ENCODE results near the gene GAN.
A peak's percentile ranks its signal among the peaks of the same experiment; 100 is the strongest.
"Not testable (repeated sequence)": the region's sequence is repeated elsewhere in the genome, so short reads cannot be mapped to it uniquely, and the experiment has no call there.

The GAN gene

DNA sequence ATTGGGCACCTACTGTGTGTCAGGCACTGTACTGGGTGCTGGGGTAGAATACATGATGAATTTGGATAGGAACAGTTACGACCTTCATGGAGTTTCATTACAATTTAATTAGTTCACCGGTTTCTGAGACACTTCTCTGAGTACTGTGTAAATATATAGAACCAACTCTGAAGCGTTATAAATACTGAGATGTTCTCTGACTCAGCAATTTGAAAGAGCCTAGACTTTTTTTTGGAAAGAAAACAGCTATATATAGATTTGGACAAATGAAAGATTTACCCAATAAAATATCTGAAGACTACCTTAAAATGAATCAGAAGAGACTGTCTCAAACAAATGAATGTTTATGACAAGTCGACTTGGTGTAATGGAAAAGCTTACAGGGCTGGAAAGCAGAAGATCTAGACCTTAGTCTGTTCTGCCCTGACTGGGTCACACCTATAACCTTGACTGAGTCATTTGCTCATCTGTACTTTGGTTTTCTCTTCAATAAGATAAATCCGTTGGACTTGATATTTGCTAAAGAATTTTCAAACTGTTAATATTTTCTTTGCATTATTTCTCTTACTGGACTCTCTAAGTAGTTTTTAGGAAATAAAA, 4.6 kb upstream of the GAN start:
- no peak for DNase-seq (ENCODE audit: low spot score)

DNA sequence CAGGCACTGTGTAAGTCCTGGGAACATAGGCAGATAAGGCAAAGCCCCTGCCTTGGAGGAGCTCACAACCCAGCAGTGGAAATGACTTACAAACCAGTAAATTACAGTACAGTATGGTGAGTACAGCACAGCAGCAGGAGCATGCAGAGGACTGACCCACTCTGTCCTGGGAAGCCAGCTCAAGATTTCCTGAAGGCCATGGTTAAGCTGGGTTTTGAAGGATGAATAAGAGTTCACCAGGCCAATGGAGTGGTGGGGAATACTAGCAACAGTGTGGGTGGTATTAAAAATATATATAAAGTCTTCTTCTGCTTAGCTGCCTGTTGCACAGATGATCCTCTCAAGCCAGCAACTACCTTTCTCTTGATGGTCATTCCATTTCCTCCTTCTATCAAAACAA, 3.0 kb upstream of the GAN start:
- no peak for DNase-seq (ENCODE audit: low spot score)

DNA sequence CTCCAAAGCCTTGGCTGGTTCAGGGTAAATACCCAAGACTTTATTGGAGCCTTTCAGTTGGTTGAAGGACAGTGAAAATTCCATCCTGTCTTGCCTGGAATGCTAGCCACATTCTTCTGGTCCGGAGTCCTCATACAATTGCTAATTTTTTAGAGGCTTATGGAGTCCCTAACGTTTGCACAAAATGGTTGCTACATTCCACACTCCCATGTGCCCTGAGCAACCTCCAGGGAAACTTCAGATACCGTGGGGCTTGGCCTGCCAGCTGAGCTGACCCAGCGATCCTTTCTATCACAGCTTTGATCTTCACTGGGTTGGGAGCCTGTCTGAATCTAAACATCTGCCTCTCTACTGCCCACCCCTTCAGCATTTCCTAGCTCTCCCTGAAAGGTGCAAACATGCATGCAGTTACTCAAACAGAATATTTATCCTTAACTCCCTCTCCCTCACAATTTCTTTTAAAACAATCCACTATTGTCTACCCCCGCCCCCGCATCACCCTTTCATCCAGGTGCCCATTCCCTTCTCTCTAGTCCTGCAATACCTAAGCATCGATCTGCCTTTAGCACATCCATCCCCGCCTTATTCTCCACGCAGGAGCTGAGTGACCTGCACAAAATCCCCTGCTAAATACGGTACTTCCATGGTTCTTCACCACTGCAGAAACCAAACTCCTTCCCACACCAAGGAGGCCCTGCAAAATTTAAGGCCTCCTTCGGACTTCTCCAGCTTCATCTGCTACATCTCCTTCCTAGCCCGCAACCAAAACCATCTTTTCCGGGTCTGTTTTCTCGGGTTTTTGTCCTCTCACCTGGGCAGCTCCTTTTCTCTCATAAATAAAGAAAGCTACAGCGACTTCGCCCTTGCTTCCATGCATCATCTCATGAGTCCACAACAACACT, 810 bp upstream of the GAN start:
- no peak for DNase-seq (ENCODE audit: low spot score)

DNA sequence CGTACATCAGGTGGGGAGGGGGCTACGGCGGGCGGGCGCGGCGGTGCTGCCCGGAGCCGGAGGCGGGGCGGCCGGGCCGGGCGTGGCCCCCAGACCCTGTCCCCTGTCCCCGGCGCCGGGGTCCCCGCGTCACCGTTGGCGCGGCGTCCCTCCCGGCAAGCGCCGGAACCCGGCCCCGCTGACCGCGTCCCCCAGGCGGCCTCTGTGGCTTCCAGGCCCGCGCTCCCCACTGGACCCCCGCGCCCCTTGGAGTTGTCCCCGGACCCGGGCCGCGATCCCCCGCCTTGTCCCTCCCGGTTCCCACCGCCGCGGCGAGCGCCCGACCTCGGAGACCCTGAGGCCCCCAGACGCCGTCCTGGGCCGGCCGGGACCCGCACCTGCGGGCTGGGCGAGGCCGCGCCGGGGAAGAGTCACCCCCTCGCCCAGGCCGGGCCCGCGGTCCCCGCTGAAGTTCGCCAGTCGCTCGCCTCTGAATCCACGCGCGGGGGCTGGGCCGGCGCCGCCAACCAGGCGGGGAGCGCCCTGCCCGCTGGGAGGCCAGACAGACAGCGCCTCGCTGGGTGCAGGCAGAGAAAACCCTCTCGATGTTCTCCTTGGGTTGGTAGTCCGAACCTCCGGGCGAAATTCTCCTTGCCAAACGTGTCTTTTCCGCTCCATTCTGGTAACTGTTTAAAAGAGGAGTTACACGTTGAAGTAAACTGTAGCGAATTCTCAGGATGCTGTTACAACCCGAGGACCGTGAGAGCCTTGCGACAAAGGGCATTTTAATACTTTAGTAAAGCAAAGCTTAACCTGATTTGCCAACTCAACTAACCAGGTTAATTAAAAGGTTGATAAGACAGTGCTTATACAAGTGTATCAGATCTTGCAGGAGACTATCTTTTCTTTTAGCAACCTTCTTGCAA, 761 bp downstream of the GAN start:
- peak; percentile 21 for DNase-seq (ENCODE audit: low spot score)

DNA sequence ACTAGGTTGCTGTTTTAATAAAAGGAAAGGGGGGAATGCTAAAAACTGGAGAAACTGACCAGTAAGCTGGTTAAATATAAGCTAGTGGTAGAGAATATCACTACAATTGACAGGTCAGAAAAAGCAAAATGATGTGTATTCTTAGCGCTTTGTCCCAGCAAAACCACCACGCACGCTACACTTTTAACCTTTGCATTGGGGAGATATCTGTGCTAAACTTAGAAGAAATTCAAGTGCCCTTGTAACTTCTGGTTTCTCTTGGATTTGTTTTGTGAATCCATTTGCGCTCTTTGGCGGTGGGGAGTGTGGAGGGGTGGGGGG, 1.4 kb downstream of the GAN start:
- DNase-seq (ENCODE audit: low spot score), result no peak

DNA sequence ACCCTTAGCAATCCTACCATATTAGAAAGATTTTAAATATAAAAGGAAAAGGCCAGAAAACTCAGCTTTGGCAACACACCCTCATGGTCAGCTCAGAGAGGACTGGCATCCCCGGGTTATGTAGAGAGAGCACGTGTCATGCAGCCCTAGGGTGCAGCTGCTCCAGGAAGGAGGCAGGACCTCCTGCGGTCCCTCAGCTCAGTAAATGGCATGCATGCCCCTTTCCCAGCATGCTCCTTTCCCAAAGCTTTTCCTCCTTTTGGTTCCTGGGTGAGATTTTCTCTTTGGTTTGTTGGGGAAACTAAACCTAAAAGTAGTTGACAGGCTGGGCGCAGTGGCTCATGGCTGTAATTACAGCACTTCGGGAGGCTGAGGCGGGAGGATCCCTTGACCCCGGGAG, 3.9 kb downstream of the GAN start:
- no peak for DNase-seq (ENCODE audit: low spot score)

DNA sequence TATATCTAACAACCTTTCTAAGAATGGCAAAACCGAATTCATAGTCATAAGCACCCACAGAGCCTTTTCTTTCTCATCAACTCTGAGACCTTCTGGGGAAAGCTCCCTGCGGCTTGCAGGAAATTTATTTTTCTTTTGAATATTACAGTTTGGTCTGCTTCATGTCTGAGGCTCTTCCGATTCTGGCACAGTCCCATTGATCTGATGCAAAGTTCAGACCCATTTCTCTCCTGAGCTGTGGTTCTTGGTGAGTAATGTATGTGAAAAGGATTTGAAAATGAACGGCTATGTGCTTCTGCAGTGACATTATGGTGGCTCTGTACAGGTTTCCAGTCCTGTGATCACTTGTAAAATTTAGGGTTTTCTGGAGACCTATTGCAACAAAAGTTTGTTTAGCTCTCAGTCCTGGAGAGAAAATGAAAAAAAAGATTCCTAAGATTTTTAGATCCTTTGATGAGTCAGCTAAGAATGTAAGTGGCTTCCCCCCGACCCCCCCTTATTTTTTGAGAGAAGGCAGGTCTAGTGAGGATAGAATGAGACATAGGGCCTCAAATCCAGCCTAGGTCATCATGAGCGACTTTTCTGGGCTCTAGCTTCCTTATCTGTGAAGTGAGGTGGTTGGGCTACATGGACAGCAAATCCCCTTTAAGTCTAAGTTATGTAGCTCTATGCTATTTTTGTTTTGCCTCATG, 4.6 kb downstream of the GAN start:
- no peak for DNase-seq (ENCODE audit: low spot score)

DNA sequence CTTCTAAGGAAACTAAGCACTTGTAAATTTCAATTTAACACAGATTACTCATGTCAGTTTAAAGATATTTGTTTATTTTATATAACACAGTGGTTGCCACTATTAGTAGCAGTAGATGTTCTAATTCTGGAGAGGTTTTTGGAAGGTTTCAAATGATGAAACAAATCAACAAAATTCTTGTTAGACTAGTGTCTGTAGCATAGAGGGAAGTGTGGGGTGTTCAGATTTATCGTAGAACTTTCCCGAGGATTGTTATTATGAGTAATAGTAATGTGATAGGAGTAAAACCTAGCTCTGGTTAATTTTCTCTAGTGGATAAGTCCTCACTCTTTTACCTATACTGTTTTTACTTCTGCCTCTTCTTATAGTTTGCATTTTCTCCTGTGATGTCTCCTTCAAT, 6.3 kb downstream of the GAN start:
- no peak for DNase-seq (ENCODE audit: low spot score)

DNA sequence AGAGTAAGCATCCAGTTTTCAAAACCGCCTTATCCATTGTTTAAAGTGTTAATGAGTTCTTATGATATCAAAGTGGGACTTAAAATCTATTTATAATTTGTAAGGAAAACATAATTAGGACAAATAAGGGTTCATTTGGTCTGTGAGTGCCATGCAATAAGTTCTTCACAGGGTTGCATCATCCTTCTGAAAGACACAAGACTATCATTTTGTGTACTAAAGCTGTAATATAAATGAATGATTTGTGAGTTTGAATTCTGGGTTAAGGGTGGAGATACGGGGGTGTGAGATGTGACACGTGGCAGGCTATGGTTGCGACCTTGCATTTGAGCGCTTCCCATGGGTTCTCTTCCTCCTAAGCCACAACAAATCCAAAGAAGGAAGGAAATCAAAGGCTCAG, 6.8 kb downstream of the GAN start:
- DNase-seq (ENCODE audit: low spot score), result no peak

DNA sequence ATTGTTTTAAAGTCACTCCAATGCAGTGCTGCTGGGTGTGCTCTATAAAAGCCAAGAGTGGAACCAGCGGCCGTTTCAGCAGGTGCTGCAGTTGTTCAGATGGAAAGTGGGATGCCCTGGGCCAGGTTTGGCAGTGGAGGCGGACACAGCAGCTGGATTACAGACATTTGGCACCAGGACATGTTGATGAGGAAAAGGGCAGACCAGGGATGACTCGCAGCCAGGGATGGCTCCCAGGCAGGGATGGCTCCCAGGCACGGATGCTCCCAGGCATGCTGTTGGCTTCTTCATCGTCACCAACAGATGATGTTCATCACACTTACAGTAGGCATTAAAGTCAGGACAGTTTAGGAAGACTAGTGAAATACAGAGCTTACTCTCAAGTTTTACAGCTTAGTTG, 10.0 kb downstream of the GAN start:
- no peak for DNase-seq (ENCODE audit: low spot score)

DNA sequence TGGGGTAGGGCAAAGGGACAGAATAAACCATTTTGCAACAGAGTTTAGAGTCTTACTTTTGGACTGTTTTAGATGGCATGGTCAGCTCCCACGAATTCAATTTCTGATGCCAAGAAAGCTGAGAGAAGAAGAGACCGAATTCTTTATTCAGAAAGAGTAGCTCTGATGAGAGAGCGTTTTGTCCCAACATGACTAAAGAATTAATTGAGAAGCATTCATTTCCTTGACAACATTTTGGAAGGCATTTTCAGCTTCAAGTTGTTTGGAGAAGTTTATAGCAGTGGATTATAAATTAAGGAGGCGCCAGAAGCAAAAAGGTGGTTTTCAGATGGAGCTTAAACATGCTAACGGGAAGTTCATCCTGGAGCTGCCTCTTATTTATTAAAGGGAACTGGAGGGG, 12.2 kb downstream of the GAN start:
- peak; percentile 68 for DNase-seq (ENCODE audit: low spot score)

DNA sequence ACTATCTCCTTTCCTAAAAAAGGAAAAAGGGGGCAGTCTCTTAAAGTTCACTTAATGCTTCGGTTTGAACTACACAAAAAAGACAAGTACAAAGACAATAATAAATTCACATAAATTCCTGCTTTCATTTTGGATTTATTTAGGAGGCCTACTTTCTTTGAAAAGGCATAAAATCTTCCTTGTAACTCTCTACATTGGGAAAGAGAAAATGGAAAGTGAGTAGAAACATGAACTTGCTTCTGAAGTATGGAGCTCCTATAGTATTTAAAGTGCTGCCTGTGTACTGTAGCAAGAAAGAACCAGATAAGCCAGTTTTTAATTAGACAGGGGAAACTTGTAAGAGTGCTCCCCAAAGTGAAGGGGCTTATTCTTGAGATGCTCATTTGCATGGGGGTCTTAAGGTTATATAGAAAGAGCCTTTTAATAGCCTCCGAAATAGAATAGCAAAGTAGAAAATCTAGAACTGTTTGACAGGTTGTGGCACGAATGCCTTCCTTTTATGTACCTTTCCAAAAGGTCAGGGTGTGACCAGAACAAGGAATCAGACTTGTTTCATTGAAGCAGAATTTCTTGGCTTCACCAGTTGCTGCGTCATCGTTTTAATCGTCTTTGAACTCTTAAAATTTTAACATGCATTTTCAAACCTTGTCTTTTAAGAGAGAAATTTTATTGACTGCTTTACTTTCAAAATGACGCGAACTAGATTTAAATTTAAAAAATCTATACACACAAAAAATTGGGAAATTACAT, 12.9 kb downstream of the GAN start:
- DNase-seq (ENCODE audit: low spot score), result no peak

DNA sequence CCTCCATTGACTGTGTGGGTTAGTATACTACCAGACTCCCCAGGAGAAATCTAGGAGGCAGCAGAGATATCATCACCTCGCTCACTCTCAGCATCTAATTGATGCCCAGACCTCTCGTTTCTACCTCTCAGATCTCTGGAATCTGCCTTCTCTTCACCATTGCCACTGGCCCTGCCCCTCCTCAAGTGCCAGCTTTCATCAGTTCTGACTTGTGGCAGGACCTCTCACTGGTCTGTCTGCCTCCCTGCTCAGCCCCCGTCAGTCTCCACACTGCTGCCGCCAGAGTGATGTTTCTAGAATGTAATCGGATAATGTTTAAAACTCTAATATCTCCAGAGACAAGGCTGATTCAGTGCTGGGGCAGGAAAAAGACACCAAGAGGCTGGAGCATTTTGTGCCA, 15.2 kb downstream of the GAN start:
- no peak for DNase-seq (ENCODE audit: low spot score)

DNA sequence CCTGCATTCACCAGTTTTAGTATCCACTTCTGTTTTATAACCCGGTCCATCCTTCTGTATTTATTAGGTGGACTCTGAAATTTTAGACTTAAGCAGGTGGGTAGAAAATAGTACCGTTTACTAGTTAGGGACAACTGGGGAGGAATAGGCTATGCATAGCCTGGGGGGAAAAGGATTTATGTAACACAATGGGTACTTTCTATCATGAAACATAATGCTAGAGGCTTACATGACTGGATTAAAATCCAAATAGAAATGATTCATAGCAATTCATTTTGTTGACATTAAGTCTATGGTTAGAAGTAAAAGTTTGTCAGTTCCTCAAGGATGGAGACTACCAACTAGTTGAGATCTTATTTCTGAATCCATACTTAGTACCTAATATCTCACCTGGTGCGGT, 18.6 kb downstream of the GAN start:
- no peak for DNase-seq (ENCODE audit: low spot score)

DNA sequence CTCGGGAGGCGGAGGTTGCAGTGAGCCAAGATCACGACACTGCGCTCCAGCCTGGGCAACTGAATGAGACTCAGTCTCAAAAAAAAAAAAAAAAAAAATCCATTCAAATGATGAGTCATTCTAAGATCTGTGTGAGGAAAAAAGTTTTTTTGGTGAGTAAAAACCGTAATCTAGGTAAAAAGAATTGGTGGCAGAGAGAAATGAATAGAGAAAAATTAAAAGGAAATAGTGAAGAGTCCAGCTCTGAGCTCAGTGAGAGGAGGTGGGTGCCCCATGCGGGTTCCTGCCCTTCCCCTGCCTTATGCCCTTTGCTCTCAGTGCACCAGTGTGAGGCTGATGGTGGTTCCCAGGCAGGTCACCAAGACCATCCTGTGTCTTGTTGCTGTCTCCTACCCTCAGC, 20.9 kb downstream of the GAN start:
- DNase-seq (ENCODE audit: low spot score), result no peak

DNA sequence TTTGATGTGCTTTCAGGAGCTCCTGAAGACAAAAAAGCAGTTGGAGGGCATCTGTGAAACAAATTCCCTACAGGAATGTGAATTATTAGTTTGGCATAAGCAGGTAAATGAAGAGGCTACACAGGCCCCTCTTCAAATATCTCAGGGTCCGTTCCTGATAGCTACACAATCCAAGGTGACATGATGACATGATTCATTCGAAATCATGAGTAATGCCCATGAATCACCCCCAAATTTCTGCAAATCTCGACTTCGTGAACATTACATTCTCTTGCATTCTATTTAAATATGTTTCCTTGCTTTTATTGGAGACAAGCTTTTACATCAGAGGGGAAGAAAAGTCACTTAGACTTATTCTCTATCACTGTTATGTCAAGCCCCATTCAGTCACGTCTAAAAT, 22.3 kb downstream of the GAN start:
- DNase-seq (ENCODE audit: low spot score), result no peak

DNA sequence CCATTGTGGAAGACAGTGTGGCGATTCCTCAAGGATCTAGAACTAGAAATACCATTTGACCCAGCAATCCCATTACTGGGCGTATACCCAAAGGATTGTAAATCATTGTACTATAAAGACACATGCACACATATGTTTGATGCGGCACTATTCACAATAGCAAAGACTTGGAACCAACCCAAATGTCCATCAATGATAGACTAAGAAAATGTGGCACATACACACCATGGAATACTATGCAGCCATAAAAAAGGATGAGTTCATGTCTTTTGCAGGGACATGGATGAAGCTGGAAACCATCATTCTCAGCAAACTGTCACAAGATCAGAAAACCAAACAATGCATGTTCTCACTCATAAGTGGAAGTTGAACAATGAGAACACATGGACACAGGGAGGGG, 30.4 kb downstream of the GAN start:
- DNase-seq (ENCODE audit: low spot score), result not testable (repeated sequence)

DNA sequence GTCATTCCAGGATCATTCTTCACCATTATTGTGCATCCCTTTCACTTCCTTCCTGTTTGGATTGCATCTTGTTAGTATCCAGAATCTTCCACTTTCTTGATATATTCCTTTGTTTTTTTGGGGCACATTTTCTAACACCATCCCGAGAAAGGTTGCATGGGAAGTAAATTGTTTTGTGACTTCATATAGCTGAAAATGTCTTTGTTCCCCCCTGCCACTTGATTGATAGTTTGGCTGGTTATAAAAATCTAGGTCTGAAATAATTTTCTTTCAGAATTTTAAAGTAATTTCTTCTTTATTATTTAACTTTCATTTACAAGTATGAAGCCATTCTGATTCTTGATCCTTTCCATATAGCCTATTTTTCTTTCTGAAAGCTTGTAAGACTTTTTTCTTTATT, 32.7 kb downstream of the GAN start:
- no peak for DNase-seq (ENCODE audit: low spot score)

DNA sequence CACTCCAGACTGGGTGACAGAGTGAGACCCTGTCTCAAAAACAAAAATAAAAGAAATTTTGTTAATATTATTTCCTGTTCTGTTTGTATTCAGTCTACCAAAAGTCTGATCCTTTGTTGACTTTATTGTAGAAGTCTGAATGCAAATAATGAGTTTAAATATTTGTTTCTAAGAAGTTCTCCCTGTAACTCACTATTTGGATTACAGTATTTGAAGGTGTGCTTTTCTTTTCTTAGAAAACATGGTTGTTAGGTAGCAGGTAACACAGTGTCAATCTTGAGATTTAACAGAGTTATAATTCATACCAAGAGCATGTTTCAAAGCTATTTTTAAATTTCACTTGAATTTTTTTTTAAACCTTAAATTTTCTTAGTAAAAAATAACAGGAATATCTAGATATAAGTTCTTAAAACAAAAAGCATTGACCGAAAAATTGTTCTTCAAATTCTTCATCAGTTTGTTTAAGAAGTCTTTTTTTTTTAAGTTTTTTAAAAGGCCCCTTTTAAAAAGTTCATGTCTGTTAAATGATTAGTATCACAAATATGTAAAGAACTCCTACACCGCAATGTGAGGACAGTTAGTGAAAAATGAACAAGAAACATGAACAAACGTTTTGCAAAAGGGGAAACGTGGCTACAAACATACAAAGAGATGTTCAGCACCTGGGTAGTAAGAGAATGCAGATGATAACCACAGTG, 35.0 kb downstream of the GAN start:
- no peak for DNase-seq (ENCODE audit: low spot score)

DNA sequence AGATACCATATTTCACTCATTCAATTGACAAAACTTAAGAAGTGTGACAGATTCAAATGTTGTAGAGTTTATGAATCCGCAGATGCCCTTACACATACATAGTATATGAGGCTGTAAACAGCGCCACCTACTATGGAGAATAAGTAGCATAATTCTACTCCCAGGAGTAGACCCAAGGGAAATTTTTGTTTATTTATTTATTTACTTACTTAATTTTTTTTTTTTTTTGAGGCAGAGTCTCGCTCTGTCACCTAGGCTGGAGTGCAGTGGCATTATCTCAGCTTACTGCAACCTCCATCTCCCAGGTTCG, 35.5 kb downstream of the GAN start:
- no peak for DNase-seq (ENCODE audit: low spot score)

DNA sequence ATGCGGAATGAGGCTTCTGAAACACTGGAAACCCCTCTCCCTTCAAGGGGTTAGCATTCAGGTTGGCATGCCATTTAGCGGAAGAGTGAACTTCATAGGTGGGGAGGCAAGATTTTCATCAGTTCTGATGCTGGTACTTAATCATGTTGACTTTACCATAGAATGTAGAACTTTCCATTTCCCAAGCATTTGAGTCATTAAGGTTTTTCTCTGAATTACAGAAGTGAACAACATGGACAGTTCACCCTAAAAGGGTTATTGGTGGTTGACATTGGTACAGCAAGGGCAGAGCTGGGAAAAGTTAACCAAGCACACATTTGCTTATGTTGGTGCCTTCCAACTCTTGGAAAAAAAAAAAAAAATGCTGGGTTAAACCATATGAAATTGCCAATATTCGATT, 39.1 kb downstream of the GAN start:
- no peak for DNase-seq (ENCODE audit: low spot score)

Data from pons (tissue), 1 donor.